Esophagus squamous epithelium (tissue), 5 donors: Measurements from ENCODE around the gene CTSW. TPM values are rescaled to one million over a fixed set of nuclear protein-coding genes. Genes with fewer than 3 reads are reported as not detected.

Source experiments
- DNase-seq: peaks from one replicate; lab custom pipeline; 2025; lab: John Stamatoyannopoulos, UW
- H3K27ac ChIP-seq, 4 donors: fragments of 200-600 bp; sonication (generic); one replicate each; pipeline ENCODE4 v1.5.1; 2016 to 2019; ENCODE audit warnings: mild to moderate bottlenecking in 1 of 4
- H3K27me3 ChIP-seq, 4 donors: fragments of 200-600 bp; sonication (generic); 1 replicate in 3 of 4; 2 replicates in 1 of 4; pipeline versions ENCODE4 v1.5.1 to v1.6.0; 2017 to 2021; ENCODE audit warnings: antibody characterized with exemption in 1 of 4
- H3K36me3 ChIP-seq, 3 donors: fragments of 200-600 bp; sonication (generic); one replicate each; pipeline ENCODE4 v1.5.1; 2016 to 2019
- H3K4me1 ChIP-seq, 3 donors: fragments of 200-600 bp; sonication (generic); one replicate each; pipeline ENCODE4 v1.5.1; 2017 to 2019
- H3K4me3 ChIP-seq, 4 donors: fragments of 200-600 bp; sonication (generic); 1 replicate in 3 of 4; 2 replicates in 1 of 4; pipeline ENCODE4 v1.5.1; 2016 to 2019; ENCODE audit warnings: mild to moderate bottlenecking in 2 of 4, moderate library complexity in 1 of 4
- H3K9me3 ChIP-seq, 3 donors: fragments of 200-600 bp; sonication (generic); one replicate each; pipeline ENCODE4 v1.5.1; 2016 to 2019
- POLR2A ChIP-seq, 4 donors: fragments of 450-650 bp; IDR thresholded peaks; one replicate each; pipeline ENCODE4 v1.6.1; 2017; ENCODE audit warnings: antibody characterized with exemption in 4 of 4, mild to moderate bottlenecking in 4 of 4, moderate library complexity in 3 of 4
- WGBS, 2 donors: methylation state at CpG; one replicate each; pipeline ENCODE4 v1.1.5; 2018; 5-methylcytosine and 5-hydroxymethylcytosine counted together
- intact Hi-C: fragments of 100-400 bp; cut with DNase I; formaldehyde crosslinking; loops from one replicate; pipeline ENCODE4 v1.15.0; 2022
- total RNA-seq, 4 donors: library from RNA; depleted of rRNA; stranded (reverse); fragments of >200 nt; gene quantifications; one replicate each; pipeline ENCODE4 v1.1.0, GENCODE V29; 2016
- TF ChIP-seq, protein P1 (sequence below), 6 experiments: fragments of 450-650 bp in 4 of 6; fragments of 200-600 bp in 2 of 6; sonication (generic) in 2 of 6; IDR thresholded peaks; one replicate each; pipeline ENCODE4 v1.5.1; 2016 to 2019; ENCODE audit warnings: antibody characterized with exemption in 6 of 6, mild to moderate bottlenecking in 4 of 6, moderate library complexity in 4 of 6
- donor health status: DM: yes; HTN: yes; CAD: no.

Gene CTSW
- total RNA-seq, 4 donors from 2014 or later, result 0.21 to 3.6 (median 1.8) TPM

DNA sequence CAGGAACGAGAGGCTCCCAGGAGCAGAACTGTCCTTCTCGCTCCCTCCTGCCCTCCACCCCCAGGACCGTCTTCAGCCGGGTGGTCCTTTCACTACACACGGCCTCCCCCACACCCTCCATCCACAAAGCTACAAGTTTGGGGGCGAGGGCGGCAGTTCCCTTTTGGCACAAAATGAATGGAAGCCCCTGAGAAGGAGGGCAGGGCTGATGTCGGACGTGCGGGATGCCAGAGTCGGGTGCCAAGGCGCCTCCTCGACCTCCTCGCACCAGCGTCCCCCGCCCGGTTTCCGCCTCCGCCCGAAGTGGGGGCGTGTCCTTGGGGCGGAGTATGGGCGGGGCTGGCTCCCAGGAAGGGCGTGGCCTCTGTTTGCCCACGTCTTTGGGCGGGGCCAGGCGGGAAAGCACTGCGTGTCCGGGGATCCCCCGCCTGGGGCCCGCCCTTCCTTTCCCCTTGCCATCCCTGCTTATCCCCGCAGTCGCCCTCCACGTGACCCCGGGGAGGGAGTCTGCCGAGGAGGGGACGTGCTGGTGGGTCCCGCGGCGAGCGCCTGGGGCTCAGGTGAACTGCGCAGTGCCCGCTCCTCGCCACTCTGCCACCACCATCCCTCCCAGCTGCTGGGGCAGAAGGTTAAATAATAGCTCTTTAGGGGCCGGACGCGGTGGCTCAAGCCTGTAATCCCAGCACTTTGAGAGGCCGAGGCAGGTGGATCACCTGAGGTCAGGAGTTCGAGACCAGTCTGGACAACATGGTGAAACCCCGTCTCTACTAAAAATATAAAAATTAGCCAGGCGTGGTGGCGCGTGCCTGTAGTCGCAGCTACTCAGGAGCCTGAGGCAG, 6.1 kb upstream of the CTSW start:
- Histone ChIP-seq H3K27ac (peak overlapping the region; percentile 81 to 95 (median 87)), H3K9me3 (no peaks in the 10 kb centered on the region), H3K36me3 (no peaks in the 10 kb centered on the region), H3K4me1 (peaks cover 16 to 46% (median 18%) of the 10 kb centered on the region in 3 donors), H3K27me3 (no peaks in the 10 kb centered on the region), H3K4me3 (peak overlapping the region; percentile 35 to 73 (median 61))
- 15 to 38% methylated on average over 6 to 18 of the region's 54 CpGs for WGBS, 2 donors
- TF ChIP-seq, protein P1, sequence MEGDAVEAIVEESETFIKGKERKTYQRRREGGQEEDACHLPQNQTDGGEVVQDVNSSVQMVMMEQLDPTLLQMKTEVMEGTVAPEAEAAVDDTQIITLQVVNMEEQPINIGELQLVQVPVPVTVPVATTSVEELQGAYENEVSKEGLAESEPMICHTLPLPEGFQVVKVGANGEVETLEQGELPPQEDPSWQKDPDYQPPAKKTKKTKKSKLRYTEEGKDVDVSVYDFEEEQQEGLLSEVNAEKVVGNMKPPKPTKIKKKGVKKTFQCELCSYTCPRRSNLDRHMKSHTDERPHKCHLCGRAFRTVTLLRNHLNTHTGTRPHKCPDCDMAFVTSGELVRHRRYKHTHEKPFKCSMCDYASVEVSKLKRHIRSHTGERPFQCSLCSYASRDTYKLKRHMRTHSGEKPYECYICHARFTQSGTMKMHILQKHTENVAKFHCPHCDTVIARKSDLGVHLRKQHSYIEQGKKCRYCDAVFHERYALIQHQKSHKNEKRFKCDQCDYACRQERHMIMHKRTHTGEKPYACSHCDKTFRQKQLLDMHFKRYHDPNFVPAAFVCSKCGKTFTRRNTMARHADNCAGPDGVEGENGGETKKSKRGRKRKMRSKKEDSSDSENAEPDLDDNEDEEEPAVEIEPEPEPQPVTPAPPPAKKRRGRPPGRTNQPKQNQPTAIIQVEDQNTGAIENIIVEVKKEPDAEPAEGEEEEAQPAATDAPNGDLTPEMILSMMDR (IDR thresholded peaks at IDR 0.05), result peak in 1 of 6 experiments; percentile 21
- peak in 3 of 4 donors; percentile 48 to 94 (median 58) for TF ChIP-seq POLR2A (IDR thresholded peaks at IDR 0.05)
- peak; percentile 66 for DNase-seq
- intact Hi-C loops, result no loop called here

DNA sequence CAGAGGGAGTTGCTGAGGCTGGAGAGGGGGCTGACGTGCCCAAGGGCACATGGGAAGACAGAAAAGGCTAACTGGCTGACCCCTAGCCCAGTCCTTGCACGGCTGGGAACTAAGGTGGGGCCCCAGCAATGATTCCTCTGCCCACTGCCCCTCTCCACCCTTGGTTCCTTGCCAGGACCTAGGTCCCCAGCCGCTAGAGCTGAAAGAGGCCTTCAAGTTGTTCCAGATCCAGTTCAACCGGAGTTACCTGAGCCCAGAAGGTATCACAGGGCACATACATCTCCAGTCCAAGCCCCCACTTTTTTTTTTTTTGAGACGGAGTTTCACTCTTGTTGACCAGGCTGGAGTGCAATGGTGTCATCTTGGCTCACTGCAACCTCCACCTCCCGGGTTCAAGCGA, 390 bp downstream of the CTSW start:
- no peak for TF ChIP-seq POLR2A (IDR thresholded peaks at IDR 0.05)
- TF ChIP-seq, protein P1 (IDR thresholded peaks at IDR 0.05), result no peak
- peak overlapping the region in 1 of 4 donors; percentile 16 for H3K4me3 ChIP-seq
- DNase-seq, result no peak
- H3K27me3 ChIP-seq, result no peaks in the 10 kb centered on the region
- H3K27ac ChIP-seq, result no peak overlapping the region
- no peaks in the 10 kb centered on the region for H3K9me3 ChIP-seq
- H3K4me1 ChIP-seq, result peaks cover 0 to 16% (median 0%) of the 10 kb centered on the region in 3 donors
- intact Hi-C loops, result loop anchor here (5.0 kb wide), 1 partner anchor 107 kb away; no protein-coding TSS in a partner anchor
- H3K36me3 ChIP-seq, result peaks cover 0 to 31% (median 8%) of the 10 kb centered on the region in 3 donors
- WGBS, 2 donors, result 51 to 59% methylated on average over 5 of the region's 7 CpGs

DNA sequence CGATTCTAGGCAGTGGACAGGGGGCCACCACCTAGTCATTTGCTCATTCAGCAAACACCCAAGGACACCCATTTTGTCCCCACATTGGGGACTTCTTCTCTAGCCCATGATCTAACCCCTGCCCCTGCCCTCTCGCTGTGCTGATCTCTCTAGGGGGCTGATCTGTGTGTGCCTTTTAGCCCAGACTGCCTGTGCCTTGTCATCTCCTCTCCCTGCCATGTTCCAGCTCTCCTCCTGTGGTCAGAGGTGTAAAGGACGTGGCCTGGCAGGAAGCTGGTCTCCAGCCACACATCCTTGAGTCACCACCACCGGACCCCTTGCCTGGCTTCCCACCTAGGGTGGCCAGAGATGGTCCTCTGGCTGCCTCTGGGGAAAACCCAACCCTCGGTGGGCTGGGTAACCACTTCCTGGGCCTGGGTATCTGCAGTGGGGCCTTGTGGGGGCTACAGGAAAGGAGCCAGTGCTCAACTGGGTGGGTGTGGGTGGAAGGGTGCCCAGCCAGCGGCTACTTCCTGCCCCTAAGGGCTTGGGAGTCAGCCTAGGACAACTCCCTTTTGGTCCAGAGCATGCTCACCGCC, 1.3 kb downstream of the CTSW start:
- 71 to 89% methylated on average over 3 to 4 of the region's 7 CpGs for WGBS, 2 donors
- intact Hi-C loops, result loop anchor here (5.0 kb wide), 1 partner anchor 106 kb away; no protein-coding TSS in a partner anchor
- H3K9me3 ChIP-seq, result no peaks in the 10 kb centered on the region
- peaks cover 0 to 19% (median 0%) of the 10 kb centered on the region in 3 donors for H3K4me1 ChIP-seq
- TF ChIP-seq POLR2A (IDR thresholded peaks at IDR 0.05), result no peak
- H3K4me3 ChIP-seq, result no peak overlapping the region
- H3K27ac ChIP-seq, result peak overlapping the region in 1 of 4 donors; percentile 13
- peaks cover 0 to 40% (median 8%) of the 10 kb centered on the region in 3 donors for H3K36me3 ChIP-seq
- no peak for DNase-seq
- H3K27me3 ChIP-seq, result no peaks in the 10 kb centered on the region

DNA sequence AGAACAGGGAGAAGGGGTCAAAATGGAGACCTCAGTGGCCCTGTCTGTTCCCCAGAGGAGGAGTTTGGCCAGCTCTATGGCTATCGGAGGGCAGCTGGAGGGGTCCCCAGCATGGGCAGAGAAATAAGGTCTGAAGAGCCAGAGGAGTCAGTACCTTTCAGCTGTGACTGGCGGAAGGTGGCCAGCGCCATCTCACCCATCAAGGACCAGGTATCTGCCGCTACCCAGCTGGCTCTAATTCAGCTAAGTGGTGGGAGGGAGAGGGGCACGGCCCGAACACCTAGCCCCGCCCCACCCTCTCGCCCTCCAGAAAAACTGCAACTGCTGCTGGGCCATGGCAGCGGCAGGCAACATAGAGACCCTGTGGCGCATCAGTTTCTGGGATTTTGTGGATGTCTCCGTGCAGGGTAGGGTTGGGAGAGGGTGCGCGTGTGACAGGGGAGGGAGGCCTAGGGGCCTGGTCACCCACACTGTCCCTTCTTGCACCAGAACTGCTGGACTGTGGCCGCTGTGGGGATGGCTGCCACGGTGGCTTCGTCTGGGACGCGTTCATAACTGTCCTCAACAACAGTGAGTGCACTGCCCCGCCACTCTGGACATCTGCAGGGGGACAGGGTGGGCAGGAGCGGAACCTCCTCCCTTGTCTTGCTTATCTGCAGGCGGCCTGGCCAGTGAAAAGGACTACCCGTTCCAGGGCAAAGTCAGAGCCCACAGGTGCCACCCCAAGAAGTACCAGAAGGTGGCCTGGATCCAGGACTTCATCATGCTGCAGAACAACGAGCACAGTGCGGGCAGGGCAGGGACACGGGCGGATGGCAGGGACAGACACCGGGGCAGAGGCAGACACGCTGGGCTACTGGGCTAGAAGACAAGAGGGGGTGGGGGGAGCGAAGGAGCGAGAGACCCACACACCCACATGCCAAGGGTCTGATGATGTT, 2.8 kb downstream of the CTSW start:
- Histone ChIP-seq H3K4me3 (no peak overlapping the region), H3K36me3 (peaks cover 0 to 53% (median 11%) of the 10 kb centered on the region in 3 donors), H3K27me3 (no peaks in the 10 kb centered on the region), H3K9me3 (no peaks in the 10 kb centered on the region), H3K4me1 (peaks cover 1 to 31% (median 3%) of the 10 kb centered on the region in 3 donors), H3K27ac (no peak overlapping the region)
- TF ChIP-seq POLR2A (IDR thresholded peaks at IDR 0.05), result no peak
- TF ChIP-seq, protein P1 (IDR thresholded peaks at IDR 0.05), result no peak
- intact Hi-C loops, result loop anchor here (5.0 kb wide), 1 partner anchor 105 kb away; no protein-coding TSS in a partner anchor
- DNase-seq, result no peak
- 83 to 92% methylated on average over 18 to 19 of the region's 30 CpGs for WGBS, 2 donors
